Stimulated activated CD4-positive, alpha-beta T cell treated with anti-CD3 and anti-CD28 coated beads, Interleukin-4, amount 100 ng/mL, for 48 hours (primary cell): ENCODE data around the gene ATP5PO.
A peak's percentile ranks its signal among the peaks of the same experiment; 100 is the strongest.
"Not testable (repeated sequence)": the region's sequence is repeated elsewhere in the genome, so short reads cannot be mapped to it uniquely, and the experiment has no call there.

ENCODE experiments used
- DNase-seq, 2 donors: peaks; one replicate each; pipeline ENCODE4 v3.0.0-alpha.2; 2020; ENCODE audit warnings: low read depth in 2 of 2

The ATP5PO gene

GRCh38 chr21:33940881-33941245 is 25.3 kb upstream of the ATP5PO start:
- DNase-seq = no peak

GRCh38 chr21:33940164-33940880 is 24.7 kb upstream of the ATP5PO start:
- DNase-seq = no peak

- no peak for DNase-seq
These were observed 23.6 kb upstream of the ATP5PO start for GRCh38 chr21:33939226-33939625.

- no peak for DNase-seq
These were observed 22.8 kb upstream of the ATP5PO start for GRCh38 chr21:33938381-33938780.

- no peak for DNase-seq
These were observed 22.3 kb upstream of the ATP5PO start for GRCh38 chr21:33937931-33938339.

GRCh38 chr21:33937146-33937545 is 21.5 kb upstream of the ATP5PO start:
- DNase-seq = no peak

- DNase-seq = no peak
These were observed 20.9 kb upstream of the ATP5PO start for GRCh38 chr21:33936301-33937038.

GRCh38 chr21:33932731-33933130 is 17.1 kb upstream of the ATP5PO start:
- DNase-seq = no peak

GRCh38 chr21:33931799-33932390 is 16.3 kb upstream of the ATP5PO start:
- no peak for DNase-seq

- peak in 1 of 2 donors; percentile 48 for DNase-seq
These were observed 15.6 kb upstream of the ATP5PO start for GRCh38 chr21:33931052-33931798.

GRCh38 chr21:33926248-33926647 is 10.6 kb upstream of the ATP5PO start:
- not testable (repeated sequence) for DNase-seq

- DNase-seq = no peak
These were observed 9.1 kb upstream of the ATP5PO start for GRCh38 chr21:33924766-33925100.

GRCh38 chr21:33924079-33924765 is 8.6 kb upstream of the ATP5PO start:
- peak; percentile 85 to 97 for DNase-seq

GRCh38 chr21:33917421-33917820 is 1.8 kb upstream of the ATP5PO start:
- DNase-seq = no peak

- no peak for DNase-seq
These were observed 580 bp upstream of the ATP5PO start for GRCh38 chr21:33916200-33916567.

GRCh38 chr21:33914188-33914587 is 1.4 kb downstream of the ATP5PO start:
- DNase-seq = no peak

- DNase-seq = no peak
These were observed 5.8 kb downstream of the ATP5PO start for GRCh38 chr21:33909756-33910155.

GRCh38 chr21:33908760-33909159 is 6.8 kb downstream of the ATP5PO start:
- peak; percentile 37 to 52 for DNase-seq

GRCh38 chr21:33904041-33904440 is 11.6 kb downstream of the ATP5PO start:
- no peak for DNase-seq

- no peak for DNase-seq
These were observed 13.3 kb downstream of the ATP5PO start for GRCh38 chr21:33902349-33902748.

GRCh38 chr21:33901412-33902288 is 14.0 kb downstream of the ATP5PO start:
- DNase-seq = no peak
